Stimulated activated CD4-positive, alpha-beta T cell treated with anti-CD3 and anti-CD28 coated beads, Interleukin-1b, Interleukin-23, amount 100 ng/mL, for 1 hour (primary cell): ENCODE measurements around the gene EHMT1.
"Not testable (repeated sequence)": the region's sequence is repeated elsewhere in the genome, so short reads cannot be mapped to it uniquely, and the experiment has no call there.

Source experiments
- DNase-seq, 2 donors: peaks; one replicate each; pipeline ENCODE4 v3.0.0-alpha.2; 2020; ENCODE audit warnings: low read depth in 2 of 2

Gene EHMT1

GRCh38 chr9:137590469-137591383, 28.1 kb upstream of the EHMT1 start, which contains the start of gene ZMYND19:
Gene ZMYND19, minus strand, starts transcription at chr9:137590512. Its CDS starts 249 bp downstream, at chr9:137590263.
- peak; percentile 80 to 87 for DNase-seq

- no peak for DNase-seq
Measured at GRCh38 chr9:137592767-137593166, 26.0 kb upstream of the EHMT1 start.

- no peak for DNase-seq
Measured at GRCh38 chr9:137593176-137593575, 25.6 kb upstream of the EHMT1 start.

GRCh38 chr9:137596577-137596976, 22.2 kb upstream of the EHMT1 start:
- DNase-seq, result not testable (repeated sequence)

GRCh38 chr9:137598943-137599342, 19.9 kb upstream of the EHMT1 start:
- DNase-seq, result no peak

- DNase-seq, result no peak
Measured at GRCh38 chr9:137602661-137603060, 16.1 kb upstream of the EHMT1 start.

- no peak for DNase-seq
Measured at GRCh38 chr9:137603879-137604278, 14.9 kb upstream of the EHMT1 start.

GRCh38 chr9:137604345-137605086, 14.3 kb upstream of the EHMT1 start:
- no peak for DNase-seq

GRCh38 chr9:137605121-137606004, 13.4 kb upstream of the EHMT1 start, which contains the start of gene ARRDC1:
Gene ARRDC1, plus strand, starts transcription at chr9:137605686. Its CDS starts 32 bp downstream, at chr9:137605718.
- peak; percentile 85 to 91 for DNase-seq

- DNase-seq, result no peak
Measured at GRCh38 chr9:137606005-137606621, 12.7 kb upstream of the EHMT1 start.

- no peak for DNase-seq
Measured at GRCh38 chr9:137606734-137607138, 12.1 kb upstream of the EHMT1 start.

GRCh38 chr9:137607141-137607857, 11.5 kb upstream of the EHMT1 start:
- DNase-seq, result no peak

GRCh38 chr9:137610944-137611343, 7.9 kb upstream of the EHMT1 start:
- no peak for DNase-seq

- no peak for DNase-seq
Measured at GRCh38 chr9:137611623-137612609, 6.9 kb upstream of the EHMT1 start.

GRCh38 chr9:137612741-137613142, 6.1 kb upstream of the EHMT1 start:
- no peak for DNase-seq

GRCh38 chr9:137613259-137613658, 5.5 kb upstream of the EHMT1 start:
- no peak for DNase-seq

- DNase-seq, result no peak
Measured at GRCh38 chr9:137613738-137614523, 4.9 kb upstream of the EHMT1 start.

- DNase-seq, result no peak
Measured at GRCh38 chr9:137614631-137615386, 4.0 kb upstream of the EHMT1 start.
